Measurements from ENCODE around the gene ETNK1. TPM values are rescaled to one million over a fixed set of nuclear protein-coding genes. Genes with fewer than 3 reads are reported as not detected.
A peak's percentile ranks its signal among the peaks of the same experiment; 100 is the strongest.

Gene ETNK1
- total RNA-seq, 2 experiments from 2014 or later: 24.3 to 26.4 TPM

- Histone ChIP-seq H3K27me3 (ENCODE audit: control insufficient read depth in 1 of 2, insufficient read depth in 2 of 2, low read length in 2 of 2) (no peaks in the 10 kb centered on the region), H3K4me1 (ENCODE audit: insufficient read depth, low read length) (peaks cover 7% of the 10 kb centered on the region), H3K36me3 (ENCODE audit: insufficient read depth, low read length) (peaks cover 3% of the 10 kb centered on the region), H3K4me3 (ENCODE audit: low read length) (peak overlapping the region; percentile 96), H3K9me3 (ENCODE audit: control insufficient read depth in 1 of 2, insufficient read depth in 1 of 2, low read length in 2 of 2) (no peaks in the 10 kb centered on the region), H3K27ac (ENCODE audit: low read depth in 1 of 2, low read length in 2 of 2) (no peak overlapping the region)
- H3K36me3 Mint-ChIP-seq (ENCODE audit: low read depth): peaks cover 22% of the 10 kb centered on the region
- ChIA-PET CTCF (interaction anchor here (2.7 kb wide), 1 partner anchor 84 kb away, joined by 7 read pairs; the partner anchor contains the start of gene C2CD5), POLR2A (interaction anchor here (1.0 to 6.1 kb wide), 2 partner anchors 13 to 84 kb away, joined by 3 to 60 read pairs; partner anchors contain the start of gene C2CD5)
- DNase-seq (no peak), ATAC-seq (ENCODE audit: poor library complexity) (no peak)
- H3K4me1 Mint-ChIP-seq (ENCODE audit: low read depth): peaks cover 70% of the 10 kb centered on the region
- TF ChIP-seq, protein P1, sequence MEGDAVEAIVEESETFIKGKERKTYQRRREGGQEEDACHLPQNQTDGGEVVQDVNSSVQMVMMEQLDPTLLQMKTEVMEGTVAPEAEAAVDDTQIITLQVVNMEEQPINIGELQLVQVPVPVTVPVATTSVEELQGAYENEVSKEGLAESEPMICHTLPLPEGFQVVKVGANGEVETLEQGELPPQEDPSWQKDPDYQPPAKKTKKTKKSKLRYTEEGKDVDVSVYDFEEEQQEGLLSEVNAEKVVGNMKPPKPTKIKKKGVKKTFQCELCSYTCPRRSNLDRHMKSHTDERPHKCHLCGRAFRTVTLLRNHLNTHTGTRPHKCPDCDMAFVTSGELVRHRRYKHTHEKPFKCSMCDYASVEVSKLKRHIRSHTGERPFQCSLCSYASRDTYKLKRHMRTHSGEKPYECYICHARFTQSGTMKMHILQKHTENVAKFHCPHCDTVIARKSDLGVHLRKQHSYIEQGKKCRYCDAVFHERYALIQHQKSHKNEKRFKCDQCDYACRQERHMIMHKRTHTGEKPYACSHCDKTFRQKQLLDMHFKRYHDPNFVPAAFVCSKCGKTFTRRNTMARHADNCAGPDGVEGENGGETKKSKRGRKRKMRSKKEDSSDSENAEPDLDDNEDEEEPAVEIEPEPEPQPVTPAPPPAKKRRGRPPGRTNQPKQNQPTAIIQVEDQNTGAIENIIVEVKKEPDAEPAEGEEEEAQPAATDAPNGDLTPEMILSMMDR (IDR thresholded peaks at IDR 0.05): no peak
- no peaks in the 10 kb centered on the region for H3K9me3 Mint-ChIP-seq
- H3K4me3 Mint-ChIP-seq: peak overlapping the region; percentile 82
- H3K27ac Mint-ChIP-seq: peak overlapping the region; percentile 90
- intact Hi-C loops (cut with DNase I, micrococcal nuclease): loop anchor here in 1 of 2 experiments (5.0 to 10.0 kb wide), 2 partner anchors 86 to 233 kb away; partner anchors contain the start of gene C2CD5
- H3K27me3 Mint-ChIP-seq: no peaks in the 10 kb centered on the region
Measured at GRCh38 chr12:22628228-22628627, 3.3 kb downstream of the ETNK1 start.

DNA sequence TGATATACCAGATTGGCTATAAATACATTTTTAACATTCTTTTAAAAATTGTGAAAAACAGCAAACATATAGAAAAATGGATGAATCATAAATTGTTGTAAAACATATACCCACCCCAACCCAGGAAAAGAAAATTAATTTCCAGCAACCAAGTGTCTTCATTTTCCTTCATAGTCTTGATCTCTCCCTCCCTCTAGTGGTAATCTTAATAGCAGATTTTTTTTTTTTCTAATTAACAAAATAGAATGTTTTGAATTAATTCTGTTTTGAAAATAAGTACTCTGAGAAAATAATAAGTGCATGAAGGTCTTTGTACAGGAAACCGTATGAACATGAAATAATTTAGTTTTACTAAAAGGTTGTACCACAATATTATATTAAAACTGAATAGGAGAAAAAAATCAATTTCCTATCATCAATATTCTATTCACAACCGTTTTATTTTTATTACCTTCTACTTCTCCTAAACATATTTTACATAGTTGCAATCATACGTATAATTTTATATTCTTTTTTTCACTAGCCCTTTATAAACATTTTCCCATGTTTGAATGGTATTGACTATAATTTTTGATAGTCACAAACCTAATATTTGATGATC is 7.0 kb downstream of the ETNK1 start:
- no peaks in the 10 kb centered on the region for H3K9me3 Mint-ChIP-seq
- peaks cover 33% of the 10 kb centered on the region for H3K36me3 Mint-ChIP-seq (ENCODE audit: low read depth)
- Histone ChIP-seq H3K4me1 (ENCODE audit: insufficient read depth, low read length) (peaks cover 11% of the 10 kb centered on the region), H3K36me3 (ENCODE audit: insufficient read depth, low read length) (peaks cover 3% of the 10 kb centered on the region), H3K27me3 (ENCODE audit: control insufficient read depth in 1 of 2, insufficient read depth in 2 of 2, low read length in 2 of 2) (no peaks in the 10 kb centered on the region), H3K4me3 (ENCODE audit: low read length) (no peak overlapping the region), H3K27ac (ENCODE audit: low read depth in 1 of 2, low read length in 2 of 2) (no peak overlapping the region), H3K9me3 (ENCODE audit: control insufficient read depth in 1 of 2, insufficient read depth in 1 of 2, low read length in 2 of 2) (no peaks in the 10 kb centered on the region)
- H3K4me3 Mint-ChIP-seq: no peak overlapping the region
- POLR2A ChIA-PET: no interaction called here
- CTCF ChIA-PET: no interaction called here
- DNase-seq: peak in 3 of 14 experiments; percentile 43 to 54 (median 49)
- TF ChIP-seq, protein P1 (IDR thresholded peaks at IDR 0.05): peak; percentile 82
- H3K4me1 Mint-ChIP-seq (ENCODE audit: low read depth): peaks cover 81% of the 10 kb centered on the region
- peak; percentile 61 for ATAC-seq (ENCODE audit: poor library complexity)
- no peak overlapping the region for H3K27ac Mint-ChIP-seq
- intact Hi-C loops (cut with DNase I, micrococcal nuclease): loop anchor here (1.0 to 10.0 kb wide), 3 partner anchors 103 to 1127 kb away; partner anchors contain the start of genes GOLT1B (in 1 of the 2) and RECQL (in 1 of the 2)
- H3K27me3 Mint-ChIP-seq: no peaks in the 10 kb centered on the region

DNA sequence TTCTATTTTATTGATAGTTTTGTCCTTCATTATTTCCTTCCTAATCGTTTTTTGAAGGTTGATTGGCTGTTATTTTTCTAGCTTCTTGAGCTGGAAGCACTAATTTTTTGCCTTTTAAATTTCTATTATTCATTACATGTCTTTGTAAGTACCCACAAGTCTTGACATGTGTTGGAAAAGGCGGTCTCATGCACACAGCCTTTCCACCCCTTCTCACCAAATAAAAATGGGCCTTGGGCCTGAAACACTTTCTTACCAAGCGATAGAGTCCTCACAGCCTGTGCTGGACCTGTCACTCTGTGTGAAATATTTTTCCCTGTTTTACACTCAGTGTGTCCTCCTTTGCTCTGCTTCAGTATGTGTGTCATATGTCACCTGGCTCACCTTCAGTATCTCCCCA is 9.9 kb downstream of the ETNK1 start:
- ATAC-seq (ENCODE audit: poor library complexity) (no peak), DNase-seq (no peak)
- Histone ChIP-seq H3K27ac (ENCODE audit: low read depth in 1 of 2, low read length in 2 of 2) (no peak overlapping the region), H3K36me3 (ENCODE audit: insufficient read depth, low read length) (peaks cover 3% of the 10 kb centered on the region), H3K4me1 (ENCODE audit: insufficient read depth, low read length) (peaks cover 11% of the 10 kb centered on the region), H3K27me3 (ENCODE audit: control insufficient read depth in 1 of 2, insufficient read depth in 2 of 2, low read length in 2 of 2) (no peaks in the 10 kb centered on the region), H3K9me3 (ENCODE audit: control insufficient read depth in 1 of 2, insufficient read depth in 1 of 2, low read length in 2 of 2) (no peaks in the 10 kb centered on the region), H3K4me3 (ENCODE audit: low read length) (no peak overlapping the region)
- CTCF ChIA-PET: no interaction called here
- POLR2A ChIA-PET: interaction anchor here (2.0 kb wide), 1 partner anchor 10 kb away, joined by 4 read pairs; the partner anchor contains the start of gene ETNK1
- Mint-ChIP-seq H3K4me3 (no peak overlapping the region), H3K36me3 (ENCODE audit: low read depth) (peaks cover 33% of the 10 kb centered on the region), H3K27ac (no peak overlapping the region), H3K9me3 (no peaks in the 10 kb centered on the region), H3K4me1 (ENCODE audit: low read depth) (peaks cover 73% of the 10 kb centered on the region), H3K27me3 (no peaks in the 10 kb centered on the region)
- TF ChIP-seq, protein P1 (IDR thresholded peaks at IDR 0.05): no peak
- intact Hi-C loops (cut with DNase I, micrococcal nuclease): loop anchor here in 1 of 2 experiments (10.0 kb wide), 2 partner anchors 550 to 1130 kb away; partner anchors contain the start of genes GOLT1B and RECQL

Measured in CD4-positive, alpha-beta T cell (primary cell).